ENCODE measurements around the gene PEPD.

PEPD gene

GRCh38 chr19:33381101-33381500 lies 140.5 kb downstream of the PEPD start:
- no peak for DNase-seq (ENCODE audit: low read depth)

- DNase-seq (ENCODE audit: low read depth) = no peak
Observed at GRCh38 chr19:33379151-33379829, 142.3 kb downstream of the PEPD start.

DNA sequence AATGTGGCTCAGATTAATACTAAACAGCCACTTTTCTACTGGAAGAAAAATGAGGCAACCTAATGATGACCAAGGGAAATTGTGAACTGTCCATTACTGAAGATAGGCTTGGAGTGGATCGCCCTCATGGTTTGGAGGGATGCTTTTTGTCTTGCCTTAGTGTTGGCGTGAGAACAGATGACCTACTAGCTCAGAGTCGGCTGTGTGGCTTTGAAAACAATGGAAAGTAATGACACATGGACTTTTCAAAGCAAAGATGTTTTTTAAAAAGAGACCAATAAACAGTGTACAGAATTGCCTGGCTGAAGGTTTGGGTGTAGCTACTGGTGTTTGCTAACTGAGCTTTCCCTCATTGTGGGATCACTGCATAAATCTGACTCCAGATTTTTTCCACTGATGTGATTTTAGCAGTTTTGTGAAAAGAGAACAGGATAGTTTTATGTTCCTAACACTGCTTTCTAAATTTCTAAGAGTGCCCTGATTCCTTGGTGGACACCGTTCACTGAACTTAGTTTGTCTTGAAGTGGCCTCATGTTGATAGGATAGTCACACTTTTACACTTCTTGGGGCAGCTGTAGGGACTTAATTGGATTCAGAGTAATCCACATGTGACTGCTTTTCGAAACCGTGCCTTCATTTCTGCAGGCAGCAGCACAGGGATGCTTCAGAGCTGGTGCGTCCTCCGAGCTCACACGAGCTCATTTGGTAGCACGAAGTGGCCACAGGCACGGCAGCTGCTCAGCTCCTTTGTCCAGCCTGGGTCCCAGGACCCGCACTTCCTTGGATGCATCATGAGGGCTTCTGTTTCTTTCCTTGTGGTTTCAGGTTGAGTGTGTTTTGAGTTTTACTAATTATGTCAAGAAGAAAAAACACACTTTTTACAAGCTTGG lies 143.8 kb downstream of the PEPD start:
- no peak for DNase-seq (ENCODE audit: low read depth)

DNA sequence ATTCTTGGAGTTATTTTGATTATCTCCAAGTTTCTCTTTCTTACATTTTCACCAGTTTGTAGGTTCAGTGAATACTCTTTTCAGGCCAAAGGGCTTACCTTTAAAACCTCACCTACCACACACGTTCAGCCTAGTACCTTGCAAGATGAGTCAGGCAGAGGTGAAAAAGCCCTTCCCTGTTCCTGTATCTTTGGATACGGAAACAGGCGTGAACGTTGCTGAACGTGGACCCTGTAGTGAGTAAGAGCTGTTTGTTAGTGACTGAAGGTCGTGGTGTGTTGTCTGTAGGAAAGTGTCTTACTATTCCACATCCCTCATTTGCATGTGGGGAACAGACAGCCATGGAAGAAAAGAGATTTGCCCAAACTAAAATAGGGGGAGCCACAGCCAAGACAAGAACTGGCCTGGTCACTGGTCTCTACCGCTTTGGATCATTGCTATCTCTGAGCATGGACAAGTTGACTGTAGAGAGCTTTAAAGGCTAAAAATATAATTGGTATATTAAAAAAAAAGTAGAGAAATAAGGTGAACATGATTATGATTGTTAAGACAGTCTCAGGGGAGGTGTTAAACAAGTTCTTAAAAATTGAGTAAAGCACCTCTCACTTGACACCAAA lies 144.5 kb downstream of the PEPD start:
- no peak for DNase-seq (ENCODE audit: low read depth)

GRCh38 chr19:33376423-33376822 lies 145.2 kb downstream of the PEPD start:
- DNase-seq (ENCODE audit: low read depth) = peak; percentile 56

DNA sequence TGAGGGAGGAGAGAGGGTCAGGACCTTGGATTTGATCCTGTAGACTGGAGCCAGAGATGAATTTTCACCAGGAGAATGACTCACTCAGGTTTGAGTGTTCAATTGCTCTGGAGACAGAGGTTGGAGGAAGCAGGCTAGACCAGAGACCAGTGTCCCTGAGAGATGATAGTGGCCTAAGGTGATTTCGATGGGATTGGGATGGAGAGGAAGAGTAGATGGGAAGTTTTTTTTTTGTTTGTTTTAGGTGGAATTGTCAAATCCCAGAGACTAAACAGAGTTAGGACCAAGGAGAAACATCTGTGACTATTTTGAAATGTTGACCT lies 145.8 kb downstream of the PEPD start:
- no peak for DNase-seq (ENCODE audit: low read depth)

GRCh38 chr19:33375156-33375836 lies 146.3 kb downstream of the PEPD start:
- no peak for DNase-seq (ENCODE audit: low read depth)

GRCh38 chr19:33374236-33374714 lies 147.3 kb downstream of the PEPD start:
- no peak for DNase-seq (ENCODE audit: low read depth)

GRCh38 chr19:33373453-33374235 lies 147.9 kb downstream of the PEPD start, which contains the start of gene CEBPG:
TSS of gene CEBPG (plus strand) at chr19:33373709. CDS start at chr19:33379240, 5,531 bp downstream.
- peak; percentile 52 for DNase-seq (ENCODE audit: low read depth)

DNA sequence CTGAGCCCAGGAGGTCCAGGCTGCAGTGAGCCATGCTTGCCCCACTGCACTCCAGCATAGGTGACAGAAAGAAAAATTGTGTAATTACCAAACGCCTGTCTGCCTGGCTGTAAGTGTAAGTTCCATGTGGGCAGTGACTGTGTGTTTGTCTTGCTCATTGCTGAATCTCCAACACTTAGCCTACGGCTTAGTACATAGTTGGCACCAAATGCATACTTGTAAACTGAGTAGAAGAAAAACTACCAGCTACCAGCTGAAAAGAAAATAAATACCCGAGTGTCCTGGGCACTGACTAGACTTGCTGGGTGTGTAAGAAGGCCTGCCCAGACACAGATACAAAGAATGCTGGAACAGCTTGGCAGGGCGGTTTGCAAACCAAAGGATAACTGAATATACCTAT lies 150.8 kb downstream of the PEPD start:
- no peak for DNase-seq (ENCODE audit: low read depth)

- DNase-seq (ENCODE audit: low read depth) = no peak
Observed at GRCh38 chr19:33368074-33368864, 153.3 kb downstream of the PEPD start.

DNA sequence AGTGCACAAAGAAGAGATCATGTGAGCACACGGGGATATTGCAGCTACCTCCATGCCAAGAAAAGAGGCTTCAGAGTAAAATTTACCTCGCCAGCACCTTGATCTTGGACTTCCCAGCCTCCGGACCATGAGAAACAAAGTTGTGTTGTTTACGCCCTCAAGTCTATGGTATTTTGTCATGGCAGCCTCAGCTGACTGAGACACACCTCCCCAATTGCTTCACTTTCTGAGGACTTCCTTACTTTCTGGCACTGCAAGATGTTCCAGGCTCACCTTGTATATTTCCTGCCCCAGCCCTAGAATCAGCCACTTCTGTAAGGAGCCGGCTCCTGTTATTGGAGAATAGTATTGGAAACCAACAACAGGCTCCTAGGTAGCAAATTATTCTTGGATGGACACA lies 154.7 kb downstream of the PEPD start:
- no peak for DNase-seq (ENCODE audit: low read depth)

GRCh38 chr19:33366127-33366526 lies 155.5 kb downstream of the PEPD start:
- DNase-seq (ENCODE audit: low read depth) = no peak

GRCh38 chr19:33365691-33366090 lies 155.9 kb downstream of the PEPD start:
- no peak for DNase-seq (ENCODE audit: low read depth)

DNA sequence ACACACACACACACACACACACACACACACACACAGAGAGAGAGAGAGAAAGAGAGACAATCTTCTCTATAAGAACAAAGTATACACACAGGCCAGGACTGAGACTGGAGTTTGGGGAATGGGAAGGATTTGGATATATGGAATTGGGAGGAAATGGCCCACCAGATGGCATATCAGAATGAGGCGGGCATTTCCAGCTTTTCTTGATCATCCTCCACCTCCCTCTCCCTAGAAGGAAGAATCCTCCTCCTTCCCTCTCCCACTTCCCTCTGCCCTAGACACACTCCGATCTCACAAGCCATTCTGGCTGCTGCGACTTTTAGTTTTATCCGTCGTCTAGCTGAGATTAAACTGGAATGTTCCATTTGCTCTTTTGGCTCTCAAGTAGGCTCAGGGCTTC lies 158.1 kb downstream of the PEPD start:
- no peak for DNase-seq (ENCODE audit: low read depth)

GRCh38 chr19:33362508-33363228 lies 158.9 kb downstream of the PEPD start:
- DNase-seq (ENCODE audit: low read depth) = no peak

GRCh38 chr19:33359581-33359980 lies 162.0 kb downstream of the PEPD start:
- DNase-seq (ENCODE audit: low read depth) = no peak

DNA sequence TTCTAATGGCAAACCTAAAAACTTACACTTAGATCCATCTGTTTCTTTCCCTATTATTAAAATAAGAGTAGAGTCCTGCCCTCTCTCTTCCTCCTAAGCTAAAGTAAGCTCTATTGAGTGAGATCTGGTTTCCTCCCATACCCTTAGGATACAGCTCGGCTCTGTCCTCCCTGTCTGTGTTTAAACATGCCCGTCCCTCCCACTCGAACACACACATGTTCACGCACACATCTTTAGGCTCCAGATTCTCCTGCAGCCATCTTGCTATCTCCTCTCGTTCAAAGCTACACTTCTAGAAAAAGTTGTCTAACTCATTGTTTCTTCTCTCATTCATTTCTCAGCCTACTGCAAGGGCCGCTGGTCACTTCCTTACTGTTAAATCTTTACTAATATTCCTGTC lies 163.2 kb downstream of the PEPD start:
- DNase-seq (ENCODE audit: low read depth) = no peak

DNA sequence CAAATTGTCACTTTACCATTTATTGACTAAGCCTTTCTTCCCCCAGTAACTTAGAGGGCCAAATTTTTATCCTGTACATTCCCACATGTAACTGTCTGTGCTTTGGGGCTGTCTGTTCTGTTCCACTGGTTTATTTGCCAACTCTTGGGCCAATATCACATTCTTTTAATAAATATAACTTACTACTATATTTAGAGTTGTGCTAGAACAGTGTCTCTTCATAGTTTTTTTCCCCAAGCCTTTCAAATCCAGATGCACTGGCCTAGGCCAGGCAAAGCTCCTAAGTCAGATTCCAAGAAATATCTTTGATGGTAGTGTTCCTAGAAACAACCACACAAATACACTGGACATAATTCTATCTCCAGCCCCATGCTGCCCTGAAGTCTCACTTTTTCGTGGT lies 164.0 kb downstream of the PEPD start:
- no peak for DNase-seq (ENCODE audit: low read depth)

DNA sequence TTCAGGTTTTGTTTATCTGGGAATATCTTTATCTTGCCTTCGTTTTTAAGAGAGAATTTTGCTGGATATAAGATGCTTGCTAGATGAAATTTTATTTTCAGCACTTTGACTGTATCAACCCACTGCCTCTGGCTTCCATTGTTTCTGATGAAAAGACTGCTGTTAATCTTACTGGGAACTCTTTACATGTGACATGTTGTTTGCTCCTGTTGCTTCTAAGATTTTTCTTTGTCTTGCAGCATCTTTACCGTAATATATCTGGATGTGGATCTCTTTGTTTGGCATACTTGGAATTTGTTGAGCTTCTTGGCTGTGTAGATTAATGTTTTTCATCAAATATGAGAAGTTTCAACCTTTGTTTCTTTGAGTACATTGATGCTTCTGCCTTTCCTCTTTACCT lies 166.1 kb downstream of the PEPD start:
- DNase-seq (ENCODE audit: low read depth) = no peak
